Activated T-helper 2 cell treated with anti-CD3 and anti-CD28 coated beads, Interferon-gamma antibody, Interleukin-2, Interleukin-4, amounts not matched to agents 10 μg/mL and 5 μg/mL and 100 μg/mL, durations not matched to agents 14 hours and 24 hours and 36 hours (primary cell): Measurements from ENCODE around the gene CCND1. TPM values are rescaled to one million over a fixed set of nuclear protein-coding genes. Genes with fewer than 3 reads are reported as not detected.

Source experiments
- DNase-seq: peaks from one replicate; pipeline ENCODE4 v3.0.0; 2021; ENCODE audit warnings: low spot score
- H3K27ac Mint-ChIP-seq: one replicate; pipeline ENCODE4 v1.8.0; 2021; ENCODE audit warnings: mixed read lengths
- H3K27me3 Mint-ChIP-seq: one replicate; pipeline ENCODE4 v1.8.0; 2021; ENCODE audit warnings: low read depth, mixed read lengths
- H3K36me3 Mint-ChIP-seq: one replicate; pipeline ENCODE4 v1.8.0; 2021; ENCODE audit warnings: low read depth, mixed read lengths
- H3K4me1 Mint-ChIP-seq: one replicate; pipeline ENCODE4 v1.8.0; 2021; ENCODE audit warnings: low read depth, mixed read lengths
- H3K4me3 Mint-ChIP-seq: one replicate; pipeline ENCODE4 v1.8.0; 2021; ENCODE audit warnings: low read depth, mild to moderate bottlenecking, moderate library complexity, mixed read lengths
- H3K9me3 Mint-ChIP-seq: one replicate; pipeline ENCODE4 v1.8.0; 2021; ENCODE audit warnings: mixed read lengths
- intact Hi-C: fragments of 100-400 bp; cut with micrococcal nuclease; formaldehyde crosslinking; loops from one replicate; pipeline ENCODE4 v1.15.1; 2023
- total RNA-seq: library from RNA; stranded (reverse); gene quantifications from 2 replicates; pipeline ENCODE4 v1.2.3, GENCODE V29; 2022

CCND1 gene
- total RNA-seq, 1 donor from 2014 or later: 1.2 TPM

DNA sequence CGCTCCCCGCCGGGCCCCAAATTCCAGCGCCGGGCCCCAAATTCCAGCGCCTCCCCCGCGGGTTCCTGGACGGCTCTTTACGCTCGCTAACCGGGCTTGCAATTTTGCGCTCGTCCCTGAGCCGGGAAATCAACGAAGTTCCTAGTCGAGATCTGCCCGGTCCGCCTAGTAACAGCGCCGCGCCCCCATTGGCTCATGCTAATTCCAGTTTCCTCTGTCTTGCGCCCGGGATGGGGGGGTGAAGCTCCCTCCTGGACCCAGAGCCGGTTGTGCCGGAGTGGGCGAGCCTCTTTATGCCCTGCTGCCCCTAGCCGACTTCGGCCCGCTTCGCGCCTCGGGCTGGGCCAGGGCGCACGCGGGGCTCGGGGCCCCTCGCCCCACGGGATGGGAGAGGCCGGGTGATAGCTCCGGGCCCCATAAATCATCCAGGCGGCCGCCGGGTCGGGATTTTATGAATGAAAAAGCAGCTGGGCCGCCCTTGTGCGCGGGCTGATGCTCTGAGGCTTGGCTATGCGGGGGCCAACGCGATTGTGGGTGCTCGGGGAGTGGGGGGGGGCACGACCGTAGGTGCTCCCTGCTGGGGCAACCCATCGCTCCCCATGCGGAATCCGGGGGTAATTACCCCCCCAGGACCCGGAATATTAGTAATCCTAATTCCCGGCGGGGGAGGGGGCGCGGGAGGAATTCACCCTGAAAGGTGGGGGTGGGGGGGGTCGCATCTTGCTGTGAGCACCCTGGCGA, 1.8 kb upstream of the CCND1 start:
- H3K27me3 Mint-ChIP-seq: peaks cover 55% of the 10 kb centered on the region

DNA sequence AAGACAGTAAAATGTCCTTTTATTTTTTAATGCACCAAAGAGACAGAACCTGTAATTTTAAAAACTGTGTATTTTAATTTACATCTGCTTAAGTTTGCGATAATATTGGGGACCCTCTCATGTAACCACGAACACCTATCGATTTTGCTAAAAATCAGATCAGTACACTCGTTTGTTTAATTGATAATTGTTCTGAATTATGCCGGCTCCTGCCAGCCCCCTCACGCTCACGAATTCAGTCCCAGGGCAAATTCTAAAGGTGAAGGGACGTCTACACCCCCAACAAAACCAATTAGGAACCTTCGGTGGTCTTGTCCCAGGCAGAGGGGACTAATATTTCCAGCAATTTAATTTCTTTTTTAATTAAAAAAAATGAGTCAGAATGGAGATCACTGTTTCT, 1.1 kb upstream of the CCND1 start:
- peaks cover 3% of the 10 kb centered on the region for H3K4me1 Mint-ChIP-seq
- H3K27ac Mint-ChIP-seq: no peak overlapping the region
- no peaks in the 10 kb centered on the region for H3K9me3 Mint-ChIP-seq
- no peak overlapping the region for H3K4me3 Mint-ChIP-seq
- no peak for DNase-seq
- H3K27me3 Mint-ChIP-seq: peaks cover 52% of the 10 kb centered on the region
- intact Hi-C loops: loop anchor here (2.0 to 5.0 kb wide), 3 partner anchors 65 to 798 kb away; partner anchors contain the start of genes CPT1A, FGF19 and FGF3
- H3K36me3 Mint-ChIP-seq: no peaks in the 10 kb centered on the region

More for the DNA sequence above, 1.8 kb upstream of the CCND1 start:
- H3K4me1 Mint-ChIP-seq: peaks cover 3% of the 10 kb centered on the region
- no peak for DNase-seq
- intact Hi-C loops: loop anchor here (2.0 kb wide), 2 partner anchors 66 to 180 kb away; partner anchors contain the start of genes FGF19 and FGF3
- no peaks in the 10 kb centered on the region for H3K9me3 Mint-ChIP-seq
- H3K4me3 Mint-ChIP-seq: no peak overlapping the region
- H3K36me3 Mint-ChIP-seq: no peaks in the 10 kb centered on the region
- H3K27ac Mint-ChIP-seq: no peak overlapping the region

DNA sequence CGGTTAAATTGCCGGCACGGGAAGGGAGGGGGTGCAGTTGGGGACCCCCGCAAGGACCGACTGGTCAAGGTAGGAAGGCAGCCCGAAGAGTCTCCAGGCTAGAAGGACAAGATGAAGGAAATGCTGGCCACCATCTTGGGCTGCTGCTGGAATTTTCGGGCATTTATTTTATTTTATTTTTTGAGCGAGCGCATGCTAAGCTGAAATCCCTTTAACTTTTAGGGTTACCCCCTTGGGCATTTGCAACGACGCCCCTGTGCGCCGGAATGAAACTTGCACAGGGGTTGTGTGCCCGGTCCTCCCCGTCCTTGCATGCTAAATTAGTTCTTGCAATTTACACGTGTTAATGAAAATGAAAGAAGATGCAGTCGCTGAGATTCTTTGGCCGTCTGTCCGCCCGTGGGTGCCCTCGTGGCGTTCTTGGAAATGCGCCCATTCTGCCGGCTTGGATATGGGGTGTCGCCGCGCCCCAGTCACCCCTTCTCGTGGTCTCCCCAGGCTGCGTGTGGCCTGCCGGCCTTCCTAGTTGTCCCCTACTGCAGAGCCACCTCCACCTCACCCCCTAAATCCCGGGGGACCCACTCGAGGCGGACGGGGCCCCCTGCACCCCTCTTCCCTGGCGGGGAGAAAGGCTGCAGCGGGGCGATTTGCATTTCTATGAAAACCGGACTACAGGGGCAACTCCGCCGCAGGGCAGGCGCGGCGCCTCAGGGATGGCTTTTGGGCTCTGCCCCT, 529 bp upstream of the CCND1 start:
- H3K36me3 Mint-ChIP-seq: no peaks in the 10 kb centered on the region
- H3K9me3 Mint-ChIP-seq: no peaks in the 10 kb centered on the region
- H3K4me3 Mint-ChIP-seq: peak overlapping the region; percentile 8
- DNase-seq: no peak
- peak overlapping the region; percentile 17 for H3K27ac Mint-ChIP-seq
- peaks cover 3% of the 10 kb centered on the region for H3K4me1 Mint-ChIP-seq
- peaks cover 46% of the 10 kb centered on the region for H3K27me3 Mint-ChIP-seq
- intact Hi-C loops: loop anchor here (5.0 kb wide), 1 partner anchor 798 kb away; the partner anchor contains the start of gene CPT1A

DNA sequence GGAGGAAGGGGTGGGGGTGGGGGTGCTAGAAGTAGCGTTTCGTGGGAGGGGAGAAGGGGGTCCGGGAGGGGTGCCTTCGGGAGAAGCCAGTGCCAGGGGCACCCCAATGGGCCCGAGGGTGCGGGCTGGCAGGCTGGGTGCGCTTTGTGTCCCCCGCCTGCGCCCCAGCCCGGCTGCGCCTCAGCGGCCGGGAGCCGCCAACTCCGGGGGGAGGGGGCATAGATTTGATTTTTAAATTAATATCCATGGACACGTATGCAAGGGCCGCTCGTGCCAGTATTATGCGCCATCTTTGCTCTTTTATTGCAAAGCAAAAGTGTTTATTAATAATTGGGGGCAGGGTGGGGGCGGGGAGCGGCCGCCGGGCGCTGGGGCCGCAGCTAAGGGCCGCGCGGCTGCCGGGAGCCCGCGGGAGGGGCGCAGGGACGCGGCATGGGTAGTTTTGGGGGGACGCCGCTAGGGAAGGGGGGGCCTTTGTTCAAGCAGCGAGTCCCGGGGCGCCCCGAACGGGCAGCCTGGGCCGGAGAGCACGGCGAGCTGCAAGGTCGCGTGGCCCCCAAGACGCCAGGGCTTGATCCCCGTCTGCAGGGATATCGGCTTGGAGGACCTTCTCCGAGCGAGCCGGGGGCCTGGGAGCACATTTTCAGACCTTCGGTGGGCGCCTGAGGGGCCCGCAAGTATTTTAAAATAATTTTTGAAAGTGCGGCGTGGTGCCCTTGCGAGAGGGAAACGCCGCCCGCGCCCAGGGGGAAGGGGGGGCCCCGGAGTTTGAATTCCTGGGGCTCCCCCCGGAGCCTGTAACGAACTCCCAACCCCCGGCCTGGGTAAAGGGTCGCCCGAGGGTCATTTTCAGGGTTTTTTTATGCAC, 959 bp downstream of the CCND1 start:
- peaks cover 3% of the 10 kb centered on the region for H3K4me1 Mint-ChIP-seq
- DNase-seq: no peak
- H3K4me3 Mint-ChIP-seq: peak overlapping the region; percentile 64
- no peaks in the 10 kb centered on the region for H3K9me3 Mint-ChIP-seq
- peaks cover 35% of the 10 kb centered on the region for H3K27me3 Mint-ChIP-seq
- no peaks in the 10 kb centered on the region for H3K36me3 Mint-ChIP-seq
- intact Hi-C loops: loop anchor here (2.0 to 5.0 kb wide), 3 partner anchors 33 to 800 kb away; partner anchors contain the start of genes CPT1A and LTO1
- no peak overlapping the region for H3K27ac Mint-ChIP-seq

DNA sequence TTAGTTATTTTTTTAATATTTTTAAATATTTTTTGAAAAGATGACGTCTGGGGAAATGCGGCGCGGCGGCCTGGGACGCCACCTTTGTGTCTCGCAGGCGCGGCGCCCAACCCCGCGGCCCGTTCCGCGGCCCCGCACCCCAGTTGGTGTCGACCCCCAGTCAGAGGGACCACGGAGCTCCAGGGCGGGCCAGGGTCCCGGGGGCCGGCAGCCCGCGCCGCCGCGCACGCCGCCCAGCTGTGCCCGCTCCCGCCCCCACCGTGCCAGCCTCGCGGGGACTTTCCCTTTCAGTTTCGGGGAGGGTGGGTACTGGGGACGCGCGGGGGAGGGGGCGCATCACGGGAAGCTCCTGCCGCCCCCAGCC, 1.6 kb downstream of the CCND1 start:
- H3K36me3 Mint-ChIP-seq: no peaks in the 10 kb centered on the region
- H3K27me3 Mint-ChIP-seq: peaks cover 32% of the 10 kb centered on the region
- no peak overlapping the region for H3K27ac Mint-ChIP-seq
- peak; percentile 16 for DNase-seq
- no peak overlapping the region for H3K4me3 Mint-ChIP-seq
- H3K9me3 Mint-ChIP-seq: no peaks in the 10 kb centered on the region
- H3K4me1 Mint-ChIP-seq: peaks cover 3% of the 10 kb centered on the region
- intact Hi-C loops: loop anchor here (2.0 to 5.0 kb wide), 3 partner anchors 32 to 800 kb away; partner anchors contain the start of genes CPT1A and LTO1

DNA sequence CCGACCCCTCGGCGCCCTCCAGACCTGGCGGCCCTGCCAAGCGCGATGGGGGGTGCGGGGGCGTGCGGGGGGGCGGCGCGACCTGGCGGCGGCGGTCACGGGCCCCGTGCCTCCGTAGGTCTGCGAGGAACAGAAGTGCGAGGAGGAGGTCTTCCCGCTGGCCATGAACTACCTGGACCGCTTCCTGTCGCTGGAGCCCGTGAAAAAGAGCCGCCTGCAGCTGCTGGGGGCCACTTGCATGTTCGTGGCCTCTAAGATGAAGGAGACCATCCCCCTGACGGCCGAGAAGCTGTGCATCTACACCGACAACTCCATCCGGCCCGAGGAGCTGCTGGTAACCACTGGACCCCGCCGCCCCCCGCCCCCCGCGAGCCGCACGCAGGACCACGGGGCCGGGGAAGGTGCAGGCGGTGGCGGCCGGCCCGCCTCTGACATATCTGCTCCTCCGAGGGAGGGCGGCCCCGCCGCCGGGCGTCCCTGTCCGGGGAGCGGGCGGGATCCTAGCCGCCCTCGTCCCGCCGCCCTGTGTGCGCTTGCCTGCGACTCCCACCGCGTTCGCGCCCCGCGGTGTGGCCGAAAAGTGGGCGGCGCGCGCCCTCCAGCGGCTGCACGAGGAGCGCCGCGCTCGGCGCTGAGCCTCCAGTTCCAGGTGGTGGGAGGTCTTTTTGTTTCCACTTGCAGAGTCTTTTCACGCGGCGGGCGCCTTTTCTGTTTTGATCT, 2.1 kb downstream of the CCND1 start:
- Mint-ChIP-seq H3K4me3 (peak overlapping the region; percentile 56), H3K36me3 (no peaks in the 10 kb centered on the region), H3K27me3 (peaks cover 27% of the 10 kb centered on the region), H3K27ac (no peak overlapping the region), H3K4me1 (peaks cover 3% of the 10 kb centered on the region), H3K9me3 (no peaks in the 10 kb centered on the region)
- DNase-seq: peak; percentile 64
- intact Hi-C loops: loop anchor here (1.0 to 5.0 kb wide), 4 partner anchors 32 to 801 kb away; partner anchors contain the start of genes CPT1A and LTO1

DNA sequence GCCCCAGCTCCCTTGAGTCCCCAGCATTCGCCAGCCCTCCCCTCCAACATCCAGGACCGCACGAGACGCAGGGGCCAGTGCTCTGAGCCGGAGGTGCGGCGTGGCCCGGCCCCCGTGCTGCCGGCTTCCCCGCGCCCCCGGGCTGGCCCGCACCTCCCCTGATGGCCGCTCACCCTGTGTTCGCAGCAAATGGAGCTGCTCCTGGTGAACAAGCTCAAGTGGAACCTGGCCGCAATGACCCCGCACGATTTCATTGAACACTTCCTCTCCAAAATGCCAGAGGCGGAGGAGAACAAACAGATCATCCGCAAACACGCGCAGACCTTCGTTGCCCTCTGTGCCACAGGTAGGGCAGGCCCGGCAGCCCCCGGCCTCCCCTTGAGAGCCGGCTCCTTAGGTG, 2.7 kb downstream of the CCND1 start:
- DNase-seq: no peak
- peak overlapping the region; percentile 49 for H3K4me3 Mint-ChIP-seq
- no peaks in the 10 kb centered on the region for H3K9me3 Mint-ChIP-seq
- peaks cover 3% of the 10 kb centered on the region for H3K4me1 Mint-ChIP-seq
- intact Hi-C loops: loop anchor here (1.0 to 5.0 kb wide), 4 partner anchors 31 to 801 kb away; partner anchors contain the start of genes CPT1A and LTO1
- no peak overlapping the region for H3K27ac Mint-ChIP-seq
- H3K36me3 Mint-ChIP-seq: no peaks in the 10 kb centered on the region
- H3K27me3 Mint-ChIP-seq: peaks cover 25% of the 10 kb centered on the region

DNA sequence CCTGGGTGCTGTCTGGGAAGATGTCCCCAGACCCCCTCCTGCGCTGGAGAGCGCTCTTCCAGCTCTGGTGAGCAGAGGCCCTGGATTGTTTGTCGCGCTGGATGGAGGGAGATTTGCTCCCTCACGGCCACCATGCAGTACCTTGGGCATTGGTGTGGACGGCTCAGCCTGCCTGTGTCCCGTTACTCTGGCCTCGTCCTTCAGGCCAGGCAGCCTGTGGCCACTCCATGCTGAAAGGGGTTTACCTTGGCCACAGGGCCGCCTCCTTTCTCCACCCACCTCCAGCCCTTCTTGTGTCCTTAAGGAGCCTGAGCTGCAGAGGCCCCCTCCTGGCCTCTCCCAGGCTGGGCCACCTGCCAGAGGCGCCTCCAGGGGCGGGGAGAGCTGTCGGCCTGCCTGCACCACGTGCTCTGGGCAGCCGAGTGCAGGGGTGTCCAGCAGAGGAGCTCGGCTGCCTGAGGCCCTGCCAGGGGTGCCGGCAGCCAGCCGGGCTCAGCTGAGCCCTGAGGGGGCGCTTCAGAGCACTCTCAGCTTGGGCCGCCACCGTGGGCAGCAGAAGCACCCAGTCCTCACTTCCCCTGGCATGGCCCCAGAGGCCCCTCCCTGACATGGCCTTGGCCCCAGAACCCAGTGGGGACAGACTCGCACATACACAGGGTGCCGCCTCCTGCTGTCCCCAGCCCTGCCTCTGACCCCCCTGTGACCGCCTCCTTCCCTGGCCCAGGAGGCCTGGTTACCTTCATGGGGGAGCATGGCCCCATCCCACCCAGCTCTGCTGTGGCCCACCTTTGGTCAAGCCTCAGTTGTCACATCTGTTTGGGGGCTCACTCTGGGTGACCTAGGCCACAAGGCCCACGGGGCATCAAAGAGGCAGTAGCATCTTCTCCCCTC, 3.4 kb downstream of the CCND1 start:
- H3K27ac Mint-ChIP-seq: no peak overlapping the region
- H3K4me1 Mint-ChIP-seq: peaks cover 3% of the 10 kb centered on the region
- no peaks in the 10 kb centered on the region for H3K9me3 Mint-ChIP-seq
- intact Hi-C loops: loop anchor here (5.0 kb wide), 1 partner anchor 802 kb away; the partner anchor contains the start of gene CPT1A
- no peaks in the 10 kb centered on the region for H3K36me3 Mint-ChIP-seq
- no peak for DNase-seq
- H3K27me3 Mint-ChIP-seq: peaks cover 22% of the 10 kb centered on the region
- peak overlapping the region; percentile 49 for H3K4me3 Mint-ChIP-seq

DNA sequence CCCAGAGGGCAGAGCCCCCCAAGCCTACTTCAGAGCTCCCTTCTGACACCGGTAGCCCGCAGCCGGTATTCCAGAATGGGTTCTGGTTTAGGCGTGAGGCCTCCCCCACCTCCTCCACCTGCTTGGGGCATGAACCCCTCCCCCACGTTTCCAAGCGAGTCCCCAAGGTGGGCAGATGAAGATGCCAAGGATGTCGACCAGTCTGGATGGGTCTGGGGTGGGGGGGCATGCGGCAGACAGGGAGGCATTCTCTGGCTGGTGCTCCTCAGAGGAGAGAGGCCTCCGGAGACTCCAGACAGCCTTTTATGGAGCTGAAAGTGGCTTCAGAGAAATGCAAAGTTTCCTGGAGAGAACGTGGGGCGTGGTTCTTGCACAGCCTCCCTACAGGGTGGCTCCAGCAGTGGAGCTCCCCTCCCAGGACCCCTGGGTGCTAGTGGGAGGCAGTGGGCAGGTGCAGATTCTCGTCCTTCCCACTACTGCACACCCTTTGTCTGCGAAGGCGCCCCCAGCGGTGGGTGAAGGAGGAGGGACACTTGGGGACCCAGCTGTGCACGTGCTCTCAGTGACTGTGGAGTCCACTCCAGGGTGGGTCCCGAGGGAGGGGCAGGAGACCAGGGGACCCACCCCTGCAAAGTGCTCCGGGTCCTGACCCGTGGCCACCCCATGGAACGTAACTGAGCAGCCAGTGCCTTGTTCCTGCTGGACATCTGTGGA, 4.2 kb downstream of the CCND1 start:
- Mint-ChIP-seq H3K36me3 (no peaks in the 10 kb centered on the region), H3K27me3 (peaks cover 15% of the 10 kb centered on the region), H3K4me3 (no peak overlapping the region), H3K27ac (no peak overlapping the region), H3K4me1 (peaks cover 3% of the 10 kb centered on the region), H3K9me3 (no peaks in the 10 kb centered on the region)
- DNase-seq: no peak
- intact Hi-C loops: loop anchor here (5.0 kb wide), 1 partner anchor 803 kb away; the partner anchor contains the start of gene CPT1A

DNA sequence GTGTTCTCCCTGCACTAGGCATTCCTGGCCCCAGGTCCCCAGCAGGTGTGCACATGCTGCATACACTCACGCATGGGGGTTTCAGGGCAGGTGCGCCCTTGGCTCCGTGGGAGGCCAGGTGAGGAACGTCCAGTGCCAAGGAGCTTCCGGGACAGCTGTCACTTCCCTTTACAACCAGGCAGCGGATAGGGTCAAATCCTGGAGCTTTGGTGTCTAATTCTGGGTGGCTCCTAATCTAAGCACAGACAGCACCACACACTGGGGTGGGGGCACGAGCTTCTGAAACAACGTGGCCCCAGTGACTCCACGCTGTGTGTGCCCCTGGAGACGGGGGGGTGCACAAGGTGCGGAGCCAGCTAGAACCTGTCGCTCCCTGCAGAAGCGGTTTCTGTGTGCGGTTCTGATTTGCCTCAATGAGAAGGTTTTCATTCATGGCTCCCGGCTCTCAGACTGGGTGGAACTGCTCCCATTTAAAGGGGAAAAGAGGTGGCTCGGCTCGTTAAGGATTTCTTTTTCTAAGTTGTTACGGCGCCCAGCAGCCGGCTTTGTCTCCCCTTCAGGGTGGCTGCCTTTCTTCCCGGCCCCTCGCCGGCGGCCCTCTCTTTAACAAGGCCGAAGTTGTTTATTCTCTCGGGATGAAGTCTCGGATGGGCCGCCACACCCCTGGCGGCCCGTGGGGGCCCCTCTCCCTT, 5.0 kb downstream of the CCND1 start:
- peaks cover 3% of the 10 kb centered on the region for H3K4me1 Mint-ChIP-seq
- no peaks in the 10 kb centered on the region for H3K36me3 Mint-ChIP-seq
- no peak overlapping the region for H3K27ac Mint-ChIP-seq
- H3K27me3 Mint-ChIP-seq: peaks cover 8% of the 10 kb centered on the region
- intact Hi-C loops: no loop called here
- no peak overlapping the region for H3K4me3 Mint-ChIP-seq
- H3K9me3 Mint-ChIP-seq: no peaks in the 10 kb centered on the region
- DNase-seq: no peak
